HL-60/S4 (cell line): ENCODE data around the gene RBM18.

Experiments
- in situ Hi-C: fragments of 300-500 bp; cut with MboI; formaldehyde crosslinking; loops from 2 replicates; pipeline ENCODE4 v1.14.3; 2022; ENCODE audit warnings: low sequenced_read_pairs

RBM18 gene

DNA sequence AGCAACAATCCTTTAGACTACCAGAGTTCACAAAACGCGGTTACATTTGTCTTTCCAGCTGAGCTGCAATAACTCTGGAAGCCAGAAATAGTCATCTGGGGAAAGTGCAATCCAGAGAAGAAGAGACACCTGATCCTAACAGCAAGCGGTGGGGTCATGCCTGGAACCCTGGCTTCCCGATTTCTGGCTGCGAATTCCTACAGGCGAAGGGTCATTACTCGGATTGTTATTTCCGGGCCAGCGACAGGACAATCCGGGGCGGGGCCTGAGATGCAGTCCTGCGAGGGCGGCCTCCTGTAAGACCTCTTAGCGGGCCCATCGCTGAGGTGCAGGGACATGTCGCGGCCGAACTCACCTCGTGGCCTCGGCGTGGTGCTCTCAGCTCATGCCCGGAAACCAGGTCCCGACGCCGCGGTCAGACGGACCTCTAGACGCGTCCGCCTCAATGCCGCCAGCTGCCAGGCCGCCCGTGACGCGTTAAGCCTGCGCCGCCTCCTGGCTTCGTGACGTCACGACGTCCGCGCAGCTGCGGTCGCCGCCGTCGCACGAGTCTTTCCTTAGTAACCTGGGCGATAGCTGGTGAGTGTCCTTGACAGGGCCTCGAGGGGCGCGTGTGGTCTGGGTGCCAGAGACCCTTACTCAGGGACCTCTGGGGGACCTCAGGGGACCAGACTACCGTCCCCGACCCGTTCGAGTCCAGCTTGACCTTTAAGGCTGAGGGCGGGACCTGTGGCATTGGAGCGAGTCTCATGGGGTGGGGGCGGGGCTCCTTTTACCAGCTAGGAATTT, at the start of gene RBM18, which contains the start of gene MRRF:
Gene RBM18, minus strand, starts transcription at position 481 of the 789 bp plus-strand sequence. CDS start 3,348 bp downstream, outside the sequence.
Gene MRRF, plus strand, starts transcription at position 523 of the 789 bp plus-strand sequence. CDS start 6,010 bp downstream, outside the sequence.
- in situ Hi-C loops: no loop called here

- in situ Hi-C loops: no loop called here
Measured at GRCh38 chr9:122314165-122314564, 49.5 kb upstream of the RBM18 start.

DNA sequence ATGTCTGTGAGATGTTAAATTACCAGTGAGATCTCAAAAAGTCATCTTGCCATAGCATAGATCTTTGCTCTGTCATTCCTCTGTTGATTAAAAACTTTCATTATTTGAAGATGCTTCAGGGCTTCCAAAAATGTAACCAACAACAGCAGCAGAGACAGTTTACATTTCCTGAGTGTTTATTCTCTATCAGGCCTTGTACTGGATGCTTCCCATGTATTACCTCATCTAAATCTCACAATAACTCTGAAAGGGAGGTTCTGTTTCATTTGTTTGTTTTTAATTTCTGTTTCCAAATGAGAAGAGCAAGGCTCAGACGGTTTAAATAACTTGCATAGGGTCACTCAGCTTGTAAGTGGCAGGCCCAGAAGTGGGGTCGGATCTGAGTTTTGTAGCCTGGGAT, 45.2 kb upstream of the RBM18 start:
- in situ Hi-C loops: no loop called here

- in situ Hi-C loops: no loop called here
Measured at GRCh38 chr9:122307925-122308324, 43.3 kb upstream of the RBM18 start.

DNA sequence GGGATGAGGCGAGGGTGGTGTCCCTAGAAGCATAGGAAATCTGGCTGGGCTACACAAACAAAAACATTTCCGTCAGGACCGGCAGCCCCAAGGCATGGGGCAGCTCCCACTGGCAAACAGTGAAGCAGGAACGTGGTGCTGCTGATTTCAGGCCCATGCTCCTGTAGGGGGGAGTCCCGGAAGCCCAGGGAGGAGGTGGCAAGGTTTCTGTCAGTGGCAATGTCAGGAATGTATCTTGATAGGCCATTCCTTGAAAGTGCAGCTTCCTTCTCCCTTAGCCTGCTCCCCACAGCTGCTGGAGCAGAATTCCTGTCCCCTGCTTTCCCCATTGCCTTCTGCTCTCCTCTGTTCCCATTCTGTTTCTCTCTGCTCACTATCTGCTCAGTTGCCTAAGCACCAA, 42.4 kb upstream of the RBM18 start:
- in situ Hi-C loops: no loop called here

DNA sequence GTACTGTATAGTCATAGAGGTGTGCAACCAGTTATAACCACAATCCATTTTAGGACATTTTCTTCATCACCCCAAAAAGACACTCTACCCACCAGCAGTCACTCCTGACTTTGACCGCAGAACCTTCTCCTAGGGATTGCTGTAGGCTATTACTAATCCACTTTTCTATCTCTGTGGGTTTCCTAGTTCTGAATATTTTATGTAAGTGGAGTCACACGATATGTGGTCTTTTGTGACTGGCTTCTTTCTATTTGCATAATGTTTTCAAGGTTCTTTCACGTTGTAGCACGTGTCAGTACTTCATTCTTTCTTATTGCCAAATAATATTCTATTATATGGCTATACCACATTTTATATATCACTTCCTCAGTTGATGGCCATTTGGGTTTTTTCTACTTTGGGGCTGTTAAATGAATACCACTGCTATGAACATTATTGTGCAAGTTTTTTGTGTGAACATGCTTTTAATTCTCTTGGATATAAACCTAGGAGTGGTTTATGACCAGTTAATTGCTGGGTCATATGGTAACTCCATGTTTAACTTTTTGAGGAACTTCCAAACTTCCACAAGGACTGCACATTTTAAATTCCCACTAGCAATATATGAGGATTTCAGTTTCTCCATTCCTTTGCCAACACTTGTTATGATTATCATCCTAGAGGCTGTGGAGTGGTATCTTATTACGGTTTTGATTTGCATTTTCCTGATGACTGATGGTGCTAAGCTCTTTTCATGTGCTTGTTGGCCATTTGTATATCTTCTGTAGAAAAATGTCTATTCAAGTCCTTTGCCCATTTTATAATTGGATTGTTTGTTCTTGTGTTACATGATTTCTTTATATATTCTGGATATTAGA, 37.8 kb upstream of the RBM18 start:
- in situ Hi-C loops: no loop called here

DNA sequence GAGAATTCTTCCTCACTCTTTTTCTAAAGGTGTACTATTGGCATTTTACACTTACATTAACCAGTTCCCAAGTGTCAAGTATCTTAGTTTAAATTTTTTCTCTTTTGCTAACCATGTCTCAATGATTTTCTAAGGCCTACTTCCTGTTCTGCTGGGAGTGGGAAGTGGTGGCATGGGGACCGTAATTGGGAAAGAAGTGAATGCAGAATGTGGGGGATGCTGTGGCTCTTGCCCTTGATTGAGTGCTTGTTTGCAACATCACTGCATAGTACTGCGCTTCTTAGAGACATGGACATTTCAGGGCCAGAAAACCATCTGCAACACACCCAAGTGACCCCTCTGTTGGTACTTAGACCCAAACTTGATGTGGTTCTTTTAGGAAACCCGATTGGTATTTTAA, 32.9 kb upstream of the RBM18 start:
- in situ Hi-C loops: no loop called here

DNA sequence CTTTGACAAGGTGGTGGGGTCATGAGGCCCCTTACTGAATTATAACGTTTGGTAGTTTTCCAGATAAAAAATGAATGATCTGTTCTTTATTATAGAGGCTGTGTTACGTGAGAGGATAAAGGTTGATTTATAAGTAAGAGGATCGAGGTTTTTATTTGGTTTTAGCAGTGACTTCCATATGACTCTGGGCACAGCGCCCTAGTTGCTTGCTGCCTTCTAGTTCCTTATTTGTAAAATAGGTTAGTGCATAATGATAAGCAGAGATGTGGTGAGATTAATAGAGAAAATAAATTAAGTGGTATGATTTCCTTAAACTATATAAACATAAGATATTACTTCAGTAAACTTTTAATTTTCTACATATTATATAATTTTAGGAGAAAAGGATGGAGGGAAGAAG, 29.9 kb upstream of the RBM18 start:
- in situ Hi-C loops: no loop called here

- in situ Hi-C loops: no loop called here
Measured at GRCh38 chr9:122291458-122291857, 26.8 kb upstream of the RBM18 start.

DNA sequence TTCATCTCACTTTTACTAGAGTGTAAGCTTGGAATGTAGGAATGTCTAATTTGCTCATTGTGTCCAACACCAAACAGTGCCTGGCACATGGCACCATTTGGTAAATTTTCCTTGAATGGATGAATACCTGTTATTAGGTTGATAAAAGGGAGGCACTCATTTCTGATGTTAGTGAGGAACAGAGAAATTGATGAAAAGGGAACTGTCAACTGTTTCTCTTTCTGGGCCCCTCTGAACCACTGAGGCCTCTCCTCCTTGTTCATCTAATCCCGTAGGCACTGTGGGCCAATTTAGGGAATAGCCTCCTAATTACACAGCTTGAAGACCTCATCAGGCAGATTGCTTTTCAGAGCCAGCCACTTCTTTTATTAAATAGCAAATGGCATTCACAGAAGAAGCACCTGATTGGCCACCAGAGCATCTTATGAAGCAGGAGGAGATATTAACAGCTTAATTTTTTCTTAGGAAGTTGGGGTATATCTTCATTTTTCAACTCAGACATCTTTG, 22.6 kb upstream of the RBM18 start:
- in situ Hi-C loops: no loop called here

GRCh38 chr9:122286764-122287163, 22.1 kb upstream of the RBM18 start:
- in situ Hi-C loops: no loop called here

- in situ Hi-C loops: no loop called here
Measured at GRCh38 chr9:122281368-122281767, 16.7 kb upstream of the RBM18 start.

GRCh38 chr9:122277285-122277897, 12.8 kb upstream of the RBM18 start:
- in situ Hi-C loops: no loop called here

DNA sequence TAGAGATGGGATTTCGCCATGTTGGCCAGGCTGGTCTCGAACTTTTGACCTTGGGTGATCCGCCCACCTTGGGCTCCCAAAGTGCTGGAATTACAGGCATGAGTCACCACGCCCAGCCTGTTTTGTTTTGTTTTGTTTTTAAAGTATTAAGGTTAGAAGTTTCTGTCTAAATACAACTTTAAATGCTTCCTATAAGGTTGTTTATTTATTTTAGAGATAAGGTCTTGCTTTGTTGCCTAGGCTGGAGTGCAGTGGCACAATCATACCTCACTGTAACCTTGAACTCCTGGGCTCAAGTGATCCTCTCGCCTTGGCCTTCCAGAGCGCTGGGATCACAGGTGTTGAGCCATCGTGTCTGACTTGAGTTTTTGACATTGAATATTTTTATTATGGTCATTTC, 11.5 kb upstream of the RBM18 start:
- in situ Hi-C loops: no loop called here

GRCh38 chr9:122274055-122274454, 9.4 kb upstream of the RBM18 start:
- in situ Hi-C loops: no loop called here

DNA sequence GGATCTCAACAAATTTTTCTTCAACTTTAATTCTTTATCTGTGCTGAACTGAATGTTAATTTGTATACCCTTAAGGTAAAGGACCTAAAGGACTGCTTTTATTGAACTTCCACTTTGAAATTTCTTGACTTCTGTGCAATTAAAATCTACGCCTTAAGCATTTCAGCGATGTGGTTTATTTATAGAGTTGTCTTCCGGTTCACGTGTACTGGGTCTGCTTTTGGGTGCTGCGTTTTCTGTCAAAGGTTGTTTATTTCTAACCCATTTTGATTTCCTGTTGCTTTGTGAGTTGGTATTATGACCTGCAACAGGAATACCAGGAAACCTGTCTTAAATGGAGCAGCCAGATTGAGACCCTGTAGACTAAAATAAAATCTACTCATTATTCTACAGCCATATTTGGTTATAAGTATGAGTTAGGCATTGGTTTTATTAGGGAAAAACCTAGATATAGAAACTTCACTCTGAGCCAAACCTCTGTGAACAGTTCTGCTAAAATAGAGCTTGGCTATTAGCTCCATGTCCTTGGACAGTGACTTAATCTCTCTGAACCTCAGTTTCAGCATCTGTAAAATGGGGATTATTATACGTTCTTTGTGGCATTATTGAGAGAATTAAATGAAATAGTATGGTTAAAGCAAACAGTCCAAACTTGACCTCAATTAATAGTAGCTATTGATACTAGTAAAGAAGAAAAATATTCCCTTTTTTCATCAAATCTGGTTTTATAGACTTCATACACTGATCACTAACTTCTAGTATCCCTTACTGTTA, 3.6 kb upstream of the RBM18 start:
- in situ Hi-C loops: no loop called here

DNA sequence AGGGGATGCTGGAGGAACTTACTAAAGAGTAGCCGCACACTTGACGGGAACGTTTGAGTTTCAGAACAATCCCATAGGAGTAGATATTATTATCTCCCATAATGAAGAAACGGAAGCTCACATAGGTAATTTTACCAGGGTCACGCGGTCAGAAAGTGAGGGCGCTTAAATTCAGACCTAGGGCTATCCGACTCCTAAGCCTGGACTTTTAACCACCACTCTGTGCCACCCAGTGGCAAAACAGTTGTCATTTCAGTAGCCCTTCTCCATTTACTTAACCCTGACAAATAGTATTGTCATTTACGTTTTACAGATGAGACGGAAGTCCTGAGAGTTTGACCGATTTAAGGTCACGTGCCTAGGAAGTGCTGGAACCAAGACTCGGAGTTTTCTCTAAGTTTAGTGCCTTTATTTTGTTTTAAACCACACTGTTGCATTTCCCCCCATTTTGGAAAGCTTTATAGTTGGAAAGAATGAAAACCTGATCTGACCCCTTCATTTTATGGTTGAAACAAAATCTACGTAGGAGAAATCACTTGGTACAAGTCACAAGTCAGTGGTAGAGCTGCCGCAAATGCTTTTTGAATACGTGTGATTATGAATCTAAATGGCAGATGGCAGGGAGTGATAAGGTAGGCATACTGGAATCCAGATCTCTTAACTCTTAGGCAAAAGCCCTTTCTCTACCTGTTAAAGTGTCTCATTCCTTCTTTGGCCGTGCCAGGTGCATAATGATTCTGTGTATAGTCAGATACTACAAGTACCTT, 692 bp upstream of the RBM18 start:
- in situ Hi-C loops: no loop called here

DNA sequence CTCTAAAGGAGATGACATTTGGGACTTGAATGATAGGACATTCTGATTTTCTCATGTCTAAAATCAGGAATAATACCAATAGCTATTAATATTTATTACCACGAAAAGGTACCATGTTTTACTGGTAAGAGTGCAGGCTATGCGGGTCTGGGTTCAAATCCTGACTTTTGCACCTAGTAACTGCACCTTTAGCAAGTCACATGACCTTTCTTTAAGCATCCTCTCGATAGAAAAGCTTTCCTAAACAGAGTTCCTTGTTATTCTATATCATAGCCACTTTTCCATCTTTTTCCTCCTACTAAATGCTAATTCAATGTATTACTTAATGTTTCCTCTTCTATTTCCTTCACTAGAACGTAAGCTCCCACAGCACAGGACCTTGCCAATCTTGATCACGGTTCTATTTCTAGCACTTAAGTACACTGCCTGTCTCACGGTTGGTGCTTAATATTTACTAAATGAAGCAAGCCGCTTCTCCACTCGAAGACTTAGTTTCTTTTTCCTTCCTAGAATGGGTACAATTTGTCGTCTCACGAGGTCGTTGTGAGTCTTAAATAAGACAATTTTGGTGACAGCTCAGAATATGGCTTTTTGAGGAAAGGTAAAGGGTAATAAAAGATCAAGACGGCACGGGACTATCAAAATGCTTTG, 816 bp downstream of the RBM18 start:
- in situ Hi-C loops: no loop called here

DNA sequence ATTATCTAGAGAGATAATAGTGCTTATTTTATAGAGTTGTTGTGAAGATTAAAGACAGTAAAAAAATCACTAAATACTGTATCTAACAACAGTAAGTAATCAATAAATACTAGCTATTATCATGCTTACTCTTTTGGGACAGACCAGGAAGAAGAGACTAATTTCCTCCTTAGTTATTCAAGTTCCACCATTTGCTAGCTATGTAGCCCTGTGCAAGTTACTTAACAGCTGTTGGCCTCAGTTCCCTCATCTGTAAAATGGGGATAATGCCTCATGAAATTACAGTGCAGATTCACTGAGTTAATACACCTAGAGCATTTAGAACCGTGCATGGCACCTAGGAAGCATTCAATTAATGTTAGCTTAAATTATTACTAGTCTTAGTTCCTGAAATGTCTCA, 2.6 kb downstream of the RBM18 start:
- in situ Hi-C loops: no loop called here
